GM19328 (cell line): ENCODE measurements around the gene HNMT.
A peak's percentile ranks its signal among the peaks of the same experiment; 100 is the strongest.
"Not testable (repeated sequence)": the region's sequence is repeated elsewhere in the genome, so short reads cannot be mapped to it uniquely, and the experiment has no call there.

Source experiments
- ATAC-seq: cut with Tn5 transposase; IDR thresholded peaks from one replicate; pipeline ENCODE4 v1.9.1; 2021; ENCODE audit warnings: mild to moderate bottlenecking, moderate library complexity; ENCODE audit not compliant: unreplicated experiment

Gene HNMT

DNA sequence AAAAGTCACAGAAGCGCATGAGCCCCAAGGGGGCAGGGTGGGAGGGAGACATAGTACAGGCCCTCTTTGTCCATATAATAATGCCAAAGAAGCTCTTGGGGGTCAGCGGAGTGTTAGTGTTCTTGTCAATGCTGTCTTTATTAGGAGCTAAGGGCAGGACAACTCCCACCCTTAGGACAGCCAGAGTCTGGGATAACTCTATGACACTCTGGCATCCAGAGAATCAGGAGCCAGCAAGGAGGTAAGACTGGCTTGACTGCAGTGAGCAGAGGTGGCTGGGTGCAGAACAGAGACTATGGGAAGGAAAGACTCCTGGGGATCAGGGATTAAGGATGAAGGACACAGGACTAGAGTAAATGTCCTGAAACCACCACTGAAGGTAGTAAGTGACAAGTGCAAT lies 19.0 kb upstream of the HNMT start:
- ATAC-seq, result no peak

DNA sequence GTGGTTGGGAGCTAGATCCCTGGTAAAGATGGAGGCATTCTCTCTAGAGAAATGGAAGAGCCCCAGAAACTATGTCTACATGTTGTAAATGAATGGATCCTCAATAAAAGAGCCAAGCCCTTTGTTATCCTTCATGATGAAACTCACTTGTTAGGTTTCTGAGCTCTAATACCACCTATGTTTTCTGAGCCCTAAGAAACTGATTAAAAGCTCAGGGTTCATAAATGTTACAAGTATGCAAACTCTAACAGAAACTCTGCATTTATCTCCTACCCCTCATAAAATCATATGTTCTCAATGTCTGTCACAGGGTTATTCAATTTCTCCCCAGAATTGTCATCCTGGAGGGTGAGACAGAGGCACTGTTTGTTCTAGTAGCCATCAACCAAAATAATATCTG lies 18.0 kb upstream of the HNMT start:
- ATAC-seq, result no peak

DNA sequence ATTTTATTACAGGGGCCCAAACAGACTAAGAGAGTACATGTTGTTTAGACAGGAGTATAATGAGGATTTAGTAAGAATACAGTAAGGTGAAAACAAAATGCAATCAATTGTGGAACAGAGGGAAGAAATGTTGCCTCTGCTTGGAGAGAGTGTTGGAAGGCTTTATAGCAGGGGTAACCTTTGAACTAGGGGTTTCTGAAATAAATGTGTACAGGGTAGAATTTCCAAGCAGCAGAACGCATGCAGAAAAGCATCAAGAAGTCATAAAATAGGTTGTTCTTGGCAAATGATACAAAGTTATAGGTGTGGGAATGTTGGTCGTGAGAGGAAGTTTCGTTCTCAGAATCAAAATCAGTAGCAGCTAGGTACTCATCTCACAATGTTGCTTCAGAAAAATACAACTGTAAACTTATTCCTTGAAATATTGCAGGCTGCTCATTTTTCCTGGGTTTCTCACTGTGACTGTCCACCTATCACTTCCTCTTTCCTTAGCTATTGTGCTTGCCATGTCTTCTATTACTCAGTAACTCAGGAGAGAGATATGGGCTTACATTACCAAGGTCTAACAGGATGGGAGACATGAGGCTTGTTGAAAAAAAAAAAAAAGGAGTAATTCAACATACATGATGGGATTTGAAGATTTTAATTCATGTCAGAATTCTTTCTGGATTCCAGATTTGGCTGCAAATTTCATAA lies 17.1 kb upstream of the HNMT start:
- no peak for ATAC-seq

DNA sequence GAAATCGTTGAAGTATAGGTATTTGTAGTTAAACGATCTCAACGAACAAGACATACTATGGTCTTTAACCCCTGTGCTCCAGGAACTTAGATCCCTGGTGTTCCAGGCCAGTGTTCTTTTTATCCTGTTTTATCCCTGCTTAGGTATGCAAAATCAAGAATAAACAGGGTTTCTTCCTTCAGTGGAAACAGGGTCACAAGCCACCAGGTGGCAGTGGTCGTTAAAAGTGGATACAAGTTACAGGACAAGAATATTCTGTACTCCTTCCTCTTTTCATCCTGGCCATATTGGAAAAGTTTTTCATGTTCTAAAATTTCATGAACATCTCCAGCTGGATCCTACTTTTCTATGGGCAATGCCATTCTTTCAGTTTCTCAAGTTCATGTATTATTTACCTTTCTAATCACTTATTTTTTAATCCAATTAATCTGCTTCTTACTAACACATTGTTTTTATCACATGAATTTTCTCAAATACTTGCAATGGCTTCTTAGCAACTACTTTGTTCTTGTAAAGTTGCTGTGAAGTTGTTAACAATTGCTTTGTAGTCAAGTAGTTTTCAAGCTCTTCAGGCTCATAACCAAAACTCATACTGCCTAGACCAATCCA lies 16.4 kb upstream of the HNMT start:
- no peak for ATAC-seq

DNA sequence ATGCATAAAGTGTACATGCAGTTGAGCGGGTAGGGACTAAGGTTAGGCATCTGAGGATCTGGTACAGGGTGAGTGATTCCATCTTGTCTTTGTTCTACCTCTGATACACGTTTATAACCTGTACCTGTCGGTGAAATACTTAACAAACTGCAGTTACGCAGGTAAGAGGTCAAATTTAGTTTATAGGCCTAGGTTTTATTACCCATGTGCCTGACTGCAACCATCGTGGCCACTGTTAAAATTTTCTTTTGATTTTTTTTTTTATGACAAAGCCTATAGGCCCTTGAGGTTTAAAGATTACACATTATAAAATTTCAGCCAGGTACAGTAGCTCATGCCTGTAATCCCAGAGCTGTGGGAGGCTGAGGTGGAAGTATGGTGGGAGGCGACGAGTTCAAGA lies 15.4 kb upstream of the HNMT start:
- ATAC-seq, result no peak

DNA sequence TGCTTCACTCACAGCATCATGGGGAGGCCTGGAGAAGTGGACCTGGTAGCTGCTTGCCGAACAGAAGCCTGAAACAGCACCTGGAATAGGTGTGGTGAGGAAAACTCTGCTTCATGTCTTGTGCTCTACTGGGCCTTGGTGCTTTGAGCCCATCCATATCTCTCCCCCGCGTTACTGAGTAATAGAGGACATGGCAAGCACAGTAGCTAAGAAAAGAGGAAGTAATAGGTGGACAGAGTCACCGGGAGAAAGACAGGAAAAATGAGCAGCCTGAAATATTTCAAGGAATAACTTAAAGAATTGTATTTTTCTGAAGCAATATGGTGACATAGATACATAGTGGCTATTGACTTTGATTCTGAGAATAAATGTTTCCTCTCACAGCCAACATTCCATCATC lies 14.0 kb upstream of the HNMT start:
- ATAC-seq, result no peak

DNA sequence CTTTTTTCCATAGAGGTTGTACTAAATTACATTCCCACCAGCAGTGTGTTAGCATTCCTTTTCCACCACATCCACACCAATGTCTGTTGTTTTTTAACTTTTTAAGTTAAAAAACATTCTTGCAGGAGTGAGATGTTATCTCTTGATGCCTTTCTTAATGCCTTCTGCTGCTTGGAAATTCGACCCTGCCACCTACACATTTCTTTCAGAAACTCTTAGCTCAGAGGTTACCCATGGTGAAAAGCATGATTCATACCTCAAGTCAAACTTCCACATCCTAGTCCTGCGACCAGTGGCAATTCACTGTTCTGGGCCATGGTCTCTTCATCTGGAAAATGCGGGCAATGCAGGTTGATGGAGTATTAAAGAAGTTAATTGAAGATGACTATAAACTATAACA lies 12.7 kb upstream of the HNMT start:
- ATAC-seq, result no peak

DNA sequence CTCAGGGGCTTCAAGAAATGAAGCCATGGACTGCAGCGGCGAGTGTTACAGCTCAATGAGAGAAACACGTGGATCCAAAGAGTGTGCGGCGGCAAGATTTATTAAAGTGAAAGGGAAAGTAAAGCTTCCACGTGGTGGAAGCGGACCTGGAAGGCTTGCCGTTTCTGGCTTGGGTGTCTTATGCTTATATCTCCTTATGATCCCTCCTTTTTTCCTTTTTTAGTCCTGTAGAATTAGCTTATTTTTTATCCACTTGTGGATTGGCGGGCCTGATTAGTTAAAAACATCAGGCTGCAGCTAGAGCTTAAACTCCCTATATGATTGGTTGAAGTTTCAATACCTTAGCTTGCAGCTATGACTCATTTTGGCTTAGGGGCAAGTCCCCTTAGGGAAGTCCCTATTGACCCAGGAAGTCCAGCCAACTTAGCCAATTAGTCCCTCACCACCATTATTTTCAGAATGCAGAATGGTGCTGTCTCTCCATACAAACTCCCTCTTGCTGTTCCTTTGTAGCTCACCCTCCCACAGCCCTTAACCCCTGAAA lies 11.6 kb upstream of the HNMT start:
- ATAC-seq, result peak; percentile 50

DNA sequence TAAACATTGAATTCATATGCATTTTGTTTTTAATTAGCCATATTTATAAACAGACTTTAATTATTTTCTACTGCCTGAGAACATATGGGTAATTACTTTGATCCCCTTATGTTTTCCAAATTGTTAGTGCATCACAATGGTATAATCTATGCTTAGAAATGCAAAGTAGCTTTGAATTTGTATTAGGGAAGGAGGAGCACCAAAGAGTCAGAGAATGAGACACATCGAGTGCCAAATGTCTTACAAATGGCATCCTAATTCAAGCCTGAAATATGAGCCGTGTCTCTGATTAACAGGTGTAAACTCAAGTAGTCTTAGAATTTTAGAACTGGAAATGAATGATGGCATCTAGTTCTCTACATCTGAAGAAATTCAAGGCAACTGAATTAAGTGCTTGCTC lies 8.7 kb upstream of the HNMT start:
- no peak for ATAC-seq

DNA sequence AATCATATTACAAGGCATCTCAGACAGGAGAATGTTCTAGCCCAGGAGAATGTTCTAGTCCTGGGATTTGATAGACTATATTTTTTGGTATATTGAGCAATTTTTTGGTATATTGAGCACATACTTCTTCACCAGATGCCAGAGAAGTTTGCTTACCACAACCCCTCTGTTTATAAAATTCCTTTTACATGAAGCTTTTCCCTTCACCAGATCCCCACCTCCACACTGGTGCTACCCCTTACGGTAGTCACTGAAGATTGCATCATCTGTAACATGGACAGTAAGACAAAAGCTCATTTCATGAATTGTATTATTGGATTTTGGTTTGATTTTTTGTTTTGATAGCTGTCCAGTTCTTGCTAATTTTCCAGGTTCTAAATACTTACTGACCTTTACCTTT lies 7.2 kb upstream of the HNMT start:
- ATAC-seq, result no peak

DNA sequence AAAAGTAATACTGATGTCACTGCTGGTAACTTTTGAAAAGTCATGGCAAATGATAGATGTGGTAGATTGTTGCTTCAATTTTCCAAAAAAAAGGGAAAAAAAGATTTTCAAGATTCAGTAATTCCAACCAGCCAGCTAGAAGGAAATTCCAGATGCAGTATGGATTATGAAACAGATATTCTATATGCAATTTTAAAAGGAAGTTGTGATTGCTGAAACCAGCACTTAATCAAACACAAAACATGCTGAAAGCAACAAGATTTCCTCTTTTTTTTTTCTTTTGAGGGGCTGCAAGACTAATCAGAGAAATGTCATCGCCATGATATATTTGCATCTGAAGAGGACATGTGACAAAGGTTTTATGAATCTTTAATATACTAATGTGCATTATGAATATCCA lies 5.1 kb upstream of the HNMT start:
- no peak for ATAC-seq

DNA sequence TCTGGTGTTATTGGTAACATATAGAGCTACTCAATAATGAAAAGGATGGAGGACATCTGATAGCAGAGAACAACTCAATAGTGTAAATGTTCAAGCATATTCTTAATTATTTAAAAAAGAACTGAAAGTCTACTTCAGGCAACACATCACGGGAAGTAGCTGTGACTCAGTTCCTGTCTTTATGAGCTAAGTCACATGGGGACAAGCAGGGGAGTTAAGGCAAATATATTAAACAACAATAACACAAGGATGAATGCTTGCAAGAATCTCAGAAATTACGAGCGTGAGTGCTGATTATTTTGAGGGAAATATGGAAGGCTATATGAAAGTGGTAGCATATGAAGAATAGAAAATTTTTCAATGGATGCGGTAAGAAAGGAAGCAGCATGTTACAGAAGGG lies 4.0 kb upstream of the HNMT start:
- no peak for ATAC-seq

DNA sequence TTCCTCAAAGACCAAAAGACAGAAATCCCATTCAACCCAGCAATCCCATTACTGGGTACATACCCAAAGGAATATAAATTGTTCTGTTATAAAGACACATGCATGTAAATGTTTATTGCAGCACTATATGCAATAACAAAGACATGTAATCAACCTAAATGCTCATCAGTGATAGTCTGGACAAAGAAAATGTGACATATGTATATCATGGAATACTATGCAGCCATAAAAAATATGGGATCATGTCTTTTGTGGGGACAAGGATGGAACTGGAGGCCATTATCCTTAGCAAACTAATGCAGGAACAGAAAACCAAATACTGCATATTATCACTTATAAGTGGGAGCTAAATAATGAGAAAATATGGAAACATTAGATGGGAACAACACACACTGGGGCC lies 2.7 kb upstream of the HNMT start:
- no peak for ATAC-seq

DNA sequence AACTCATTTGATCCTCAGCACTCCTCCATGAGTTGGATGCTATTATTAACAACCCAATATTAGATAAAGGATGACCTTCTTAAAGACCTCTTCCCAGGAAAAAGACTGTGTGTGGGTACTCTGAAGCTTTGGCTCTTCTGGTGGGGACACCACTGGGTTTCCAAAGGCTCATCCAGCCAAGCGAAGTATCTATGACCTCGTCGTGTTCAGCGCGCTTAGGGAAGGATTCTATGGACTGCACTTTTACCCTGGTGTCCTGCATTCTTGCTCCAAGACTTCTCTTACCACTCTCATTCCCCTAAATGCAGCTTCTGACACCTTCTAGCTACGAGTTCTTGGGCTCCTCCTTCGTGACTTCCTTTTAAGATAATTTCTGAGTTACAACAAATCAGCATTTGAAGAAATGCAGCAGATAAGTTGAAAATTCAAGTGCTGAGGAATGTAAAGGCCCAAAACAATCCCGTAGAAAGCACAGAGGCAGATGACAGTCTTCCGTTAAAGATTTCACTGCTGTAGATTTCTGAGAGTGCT lies 673 bp upstream of the HNMT start:
- ATAC-seq, result no peak

DNA sequence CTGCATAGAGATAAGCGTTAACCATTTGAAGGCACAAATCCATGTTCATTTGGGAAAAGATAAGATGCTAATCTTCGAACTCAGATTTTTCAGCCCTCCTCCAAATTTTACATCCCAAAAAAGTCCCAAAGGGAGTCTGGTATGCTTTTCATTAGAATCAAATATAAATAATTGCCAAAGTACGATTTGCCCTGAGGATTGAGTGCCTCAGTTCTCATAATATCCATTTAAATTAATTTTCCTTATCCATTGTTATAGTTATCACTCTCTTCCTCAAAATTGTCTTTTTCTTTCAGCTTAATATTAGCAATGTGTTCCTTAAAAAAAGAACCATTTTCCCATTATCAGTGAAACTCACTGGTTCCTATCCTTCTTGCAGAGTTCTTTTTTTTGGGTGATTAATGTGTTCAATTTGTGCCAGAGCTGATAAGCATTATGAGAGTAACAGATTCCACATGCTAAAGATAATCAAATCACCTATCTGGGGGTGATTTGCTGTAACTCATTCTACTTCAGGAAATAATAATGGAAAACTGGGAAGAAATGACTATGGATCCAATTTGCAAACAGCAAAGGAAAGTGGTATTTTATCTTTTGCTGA lies 686 bp downstream of the HNMT start:
- ATAC-seq, result no peak

DNA sequence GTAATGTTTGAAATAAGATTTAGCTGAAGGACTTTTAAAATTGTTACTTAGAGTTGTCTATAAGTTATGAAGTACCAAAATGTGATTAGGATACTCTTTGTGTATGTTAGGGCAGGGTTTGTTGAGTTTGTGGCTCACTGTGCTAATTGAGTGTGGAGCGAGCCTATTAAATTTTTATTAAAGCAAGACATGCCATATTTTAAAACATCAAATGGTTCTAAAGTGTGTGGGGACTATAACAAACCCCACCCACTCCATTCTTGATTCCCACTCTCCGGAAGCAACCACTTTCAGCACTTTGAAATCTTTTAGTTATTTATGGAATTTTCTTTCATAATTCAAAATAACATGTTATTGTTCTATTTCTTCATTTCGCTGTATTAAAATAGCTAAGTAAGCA lies 1.8 kb downstream of the HNMT start:
- no peak for ATAC-seq

DNA sequence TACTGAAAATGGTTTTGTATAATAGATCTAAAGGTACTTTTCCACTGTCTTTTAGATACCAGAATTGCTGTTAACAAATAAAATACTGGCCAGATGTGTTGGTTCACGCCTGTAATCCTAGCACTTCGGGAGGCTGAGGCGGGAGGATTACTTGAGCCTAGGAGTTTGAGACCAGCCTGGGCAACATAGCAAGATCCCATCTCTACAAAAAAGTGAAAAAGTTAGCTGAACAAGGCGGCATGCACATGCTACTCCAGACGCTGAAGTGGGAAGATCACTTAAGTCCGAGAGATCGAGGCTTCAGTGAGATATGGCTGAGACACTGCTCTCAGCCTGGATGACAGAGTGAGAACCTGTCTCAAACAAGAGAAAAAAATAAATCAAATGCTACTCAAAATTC lies 2.8 kb downstream of the HNMT start:
- ATAC-seq, result no peak

DNA sequence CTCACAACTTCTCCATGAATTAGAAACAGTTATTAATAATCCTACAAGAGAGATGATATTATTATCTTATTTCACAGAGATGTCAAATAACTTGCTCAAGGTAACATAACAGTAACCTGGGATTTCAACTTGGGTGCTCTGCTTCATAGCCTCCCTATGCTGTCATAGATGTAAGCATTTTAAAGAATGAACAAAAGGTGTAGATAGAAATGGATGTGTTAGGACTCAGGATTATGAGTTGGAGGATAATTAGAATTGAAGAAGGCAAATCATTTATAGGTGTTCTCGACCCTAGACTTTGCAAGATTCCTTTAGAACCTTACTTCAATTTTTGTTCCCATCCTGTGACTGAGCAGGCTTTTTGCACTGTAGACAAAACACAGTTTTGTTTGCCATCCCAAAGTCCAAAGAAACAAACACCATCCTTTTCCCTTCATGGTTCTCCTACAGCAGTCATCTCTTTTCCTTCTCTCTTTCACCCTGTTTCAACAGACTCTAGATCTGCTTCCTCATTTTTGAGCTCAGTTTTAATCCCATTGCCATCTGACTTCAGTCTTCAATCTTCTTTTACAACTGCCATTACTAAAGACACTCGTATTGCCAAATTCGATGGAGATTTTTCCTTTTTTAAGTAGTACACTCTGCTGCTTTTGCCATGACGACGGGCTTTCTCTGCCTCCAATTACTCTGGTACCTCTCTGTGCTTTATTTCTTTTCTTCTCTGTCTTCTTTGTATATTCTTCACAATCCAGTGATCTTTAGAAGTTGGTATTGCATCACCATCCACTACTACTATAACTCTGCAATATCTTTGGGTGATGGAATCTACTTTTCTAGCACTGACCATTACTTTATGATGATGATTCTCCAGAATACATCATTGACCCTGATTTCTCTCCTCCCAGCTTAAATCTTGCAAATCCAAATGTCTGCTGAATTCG lies 4.5 kb downstream of the HNMT start:
- no peak for ATAC-seq

DNA sequence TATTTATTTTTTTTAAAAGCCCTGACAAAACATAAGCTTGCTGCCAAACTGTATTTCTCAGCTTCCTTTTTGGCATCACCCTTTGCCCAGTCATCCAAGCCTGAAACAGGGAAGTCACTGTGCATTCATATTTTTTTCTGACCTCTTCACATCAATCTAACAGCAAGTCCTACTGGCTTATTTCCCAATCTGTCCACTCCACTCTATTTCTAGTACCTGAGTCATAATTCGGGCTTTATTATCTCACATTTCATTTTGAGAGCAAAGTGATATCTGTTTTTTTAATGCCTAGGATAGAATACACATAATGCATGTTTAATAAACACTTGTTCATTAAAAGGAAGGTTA lies 5.1 kb downstream of the HNMT start:
- ATAC-seq, result no peak

DNA sequence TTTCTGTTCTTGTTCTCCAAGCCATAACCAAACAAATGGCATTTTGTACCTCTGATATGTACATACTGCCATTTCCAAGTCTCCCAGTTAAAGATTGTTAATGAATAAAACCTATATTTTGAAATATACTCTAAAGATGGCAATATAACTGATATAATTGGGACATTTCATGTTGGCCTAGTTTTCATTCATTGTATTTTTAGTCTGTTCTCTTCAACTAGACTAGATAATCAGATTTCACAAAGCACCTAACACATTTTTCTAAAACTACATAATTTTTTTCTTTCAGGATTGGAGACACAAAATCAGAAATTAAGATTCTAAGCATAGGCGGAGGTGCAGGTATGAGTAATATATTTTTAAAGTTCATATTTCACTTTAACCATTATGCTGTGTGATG lies 5.6 kb downstream of the HNMT start:
- ATAC-seq, result no peak

DNA sequence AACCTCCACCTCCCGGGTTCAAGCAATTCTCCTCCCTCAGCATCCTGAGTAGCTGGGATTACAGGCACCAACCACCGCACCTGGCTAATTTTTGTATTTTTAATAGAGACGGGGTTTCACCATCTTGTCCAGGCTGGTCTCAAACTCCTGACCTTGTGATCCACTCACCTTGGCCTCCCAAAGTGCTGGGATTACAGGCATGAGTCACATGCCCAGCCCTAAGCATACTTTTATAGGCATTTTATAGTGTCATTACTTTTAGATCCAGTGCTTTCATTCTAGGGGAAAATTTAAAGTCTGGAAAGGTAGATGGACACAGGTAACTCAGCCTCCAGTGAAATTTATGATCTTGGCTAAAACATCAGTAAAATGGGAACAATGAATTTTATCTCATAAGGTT lies 7.0 kb downstream of the HNMT start:
- not testable (repeated sequence) for ATAC-seq
